GM12892 (cell line): ENCODE data around the gene NGEF.

ENCODE experiments used
- POLR2A ChIP-seq: IDR thresholded peaks from 2 replicates; pipeline ENCODE4 v1.6.1; 2011; ENCODE audit warnings: low read depth, low read length, control low read depth
- TAF1 ChIP-seq: IDR thresholded peaks from 2 replicates; pipeline ENCODE4 v1.6.1; 2011; ENCODE audit warnings: low read depth, mild to moderate bottlenecking, control low read depth, low read length, borderline replicate concordance

GRCh38 chr2:233055362-233055761 is 42.3 kb upstream of the NGEF start:
- TF ChIP-seq POLR2A (no peak), TAF1 (no peak)
